ENCODE data around the gene CACNA2D2. TPM values are rescaled to one million over a fixed set of nuclear protein-coding genes. Genes with fewer than 3 reads are reported as not detected.

CACNA2D2 gene
- total RNA-seq, 1 donor from 2014 or later, result 5.0 TPM

- TF ChIP-seq CTCF (IDR thresholded peaks at IDR 0.05; ENCODE audit: partially characterized antibody, unreplicated experiment), result no peak
- H3K9me3 Mint-ChIP-seq (ENCODE audit: unreplicated experiment), result peaks cover 4% of the 10 kb centered on the region
- peaks cover 12% of the 10 kb centered on the region for H3K4me1 Mint-ChIP-seq (ENCODE audit: low read depth, unreplicated experiment)
- peak overlapping the region; percentile 39 for H3K27ac Mint-ChIP-seq (ENCODE audit: unreplicated experiment)
- no peak for DNase-seq
- H3K36me3 Mint-ChIP-seq (ENCODE audit: unreplicated experiment), result no peaks in the 10 kb centered on the region
- peak overlapping the region; percentile 87 for H3K4me3 Mint-ChIP-seq (ENCODE audit: unreplicated experiment)
- H3K27me3 Mint-ChIP-seq (ENCODE audit: unreplicated experiment), result peaks cover 2% of the 10 kb centered on the region
Observed at GRCh38 chr3:50350213-50350526, 153.3 kb downstream of the CACNA2D2 start.

- Mint-ChIP-seq H3K36me3 (ENCODE audit: unreplicated experiment) (no peaks in the 10 kb centered on the region), H3K27me3 (ENCODE audit: unreplicated experiment) (peaks cover 7% of the 10 kb centered on the region), H3K27ac (ENCODE audit: unreplicated experiment) (no peak overlapping the region), H3K9me3 (ENCODE audit: unreplicated experiment) (peaks cover 7% of the 10 kb centered on the region), H3K4me1 (ENCODE audit: low read depth, unreplicated experiment) (peaks cover 12% of the 10 kb centered on the region), H3K4me3 (ENCODE audit: unreplicated experiment) (no peak overlapping the region)
- peak; percentile 73 for DNase-seq
- peak; percentile 66 for TF ChIP-seq CTCF (IDR thresholded peaks at IDR 0.05; ENCODE audit: partially characterized antibody, unreplicated experiment)
Observed at GRCh38 chr3:50347187-50347813, 156.1 kb downstream of the CACNA2D2 start.

- Mint-ChIP-seq H3K27ac (ENCODE audit: unreplicated experiment) (no peak within 1 kb of the TSS), H3K27me3 (ENCODE audit: unreplicated experiment) (peaks cover 12% of the 10 kb centered on the region), H3K4me3 (ENCODE audit: unreplicated experiment) (peak within 1 kb of the TSS; percentile 90), H3K4me1 (ENCODE audit: low read depth, unreplicated experiment) (peaks cover 7% of the 10 kb centered on the region), H3K9me3 (ENCODE audit: unreplicated experiment) (peaks cover 7% of the 10 kb centered on the region), H3K36me3 (ENCODE audit: unreplicated experiment) (no peaks in the 10 kb centered on the region)
- TF ChIP-seq CTCF (IDR thresholded peaks at IDR 0.05; ENCODE audit: partially characterized antibody, unreplicated experiment), result no peak
- DNase-seq, result peak; percentile 62
Observed at GRCh38 chr3:50345586-50346234, 157.7 kb downstream of the CACNA2D2 start, which contains the start of gene ZMYND10. Gene ZMYND10, minus strand, starts transcription at chr3:50345732. Its CDS starts 153 bp downstream, at chr3:50345579.

- Mint-ChIP-seq H3K27me3 (ENCODE audit: unreplicated experiment) (peaks cover 13% of the 10 kb centered on the region), H3K27ac (ENCODE audit: unreplicated experiment) (no peak overlapping the region), H3K9me3 (ENCODE audit: unreplicated experiment) (peaks cover 5% of the 10 kb centered on the region), H3K4me1 (ENCODE audit: low read depth, unreplicated experiment) (peaks cover 4% of the 10 kb centered on the region), H3K4me3 (ENCODE audit: unreplicated experiment) (no peak overlapping the region), H3K36me3 (ENCODE audit: unreplicated experiment) (no peaks in the 10 kb centered on the region)
- no peak for TF ChIP-seq CTCF (IDR thresholded peaks at IDR 0.05; ENCODE audit: partially characterized antibody, unreplicated experiment)
- DNase-seq, result no peak
Observed at GRCh38 chr3:50345008-50345407, 158.4 kb downstream of the CACNA2D2 start.

All from glutamatergic neuron (in vitro differentiated cells).